Measurements from ENCODE around the gene DLX2.
"Not testable (repeated sequence)": the region's sequence is repeated elsewhere in the genome, so short reads cannot be mapped to it uniquely, and the experiment has no call there.

DLX2 gene

GRCh38 chr2:172072303-172072702 is 30.4 kb downstream of the DLX2 start:
- in situ Hi-C loops (cut with HindIII; ENCODE audit: low pct_ligation_motif_present, low pct_unique_long_range_greater_than_20kb, low sequenced_read_pairs), result no loop called here
- DNase-seq, result no peak

- DNase-seq, result no peak
- in situ Hi-C loops (cut with HindIII; ENCODE audit: low pct_ligation_motif_present, low pct_unique_long_range_greater_than_20kb, low sequenced_read_pairs), result no loop called here
Measured at GRCh38 chr2:172070936-172071335, 31.8 kb downstream of the DLX2 start.

- in situ Hi-C loops (cut with HindIII; ENCODE audit: low pct_ligation_motif_present, low pct_unique_long_range_greater_than_20kb, low sequenced_read_pairs); DNase-seq: not testable (repeated sequence)
Measured at GRCh38 chr2:172067905-172068304, 34.8 kb downstream of the DLX2 start.

- DNase-seq, result no peak
- in situ Hi-C loops (cut with HindIII; ENCODE audit: low pct_ligation_motif_present, low pct_unique_long_range_greater_than_20kb, low sequenced_read_pairs), result no loop called here
Measured at GRCh38 chr2:172066394-172066886, 36.3 kb downstream of the DLX2 start.

GRCh38 chr2:172065111-172065510 is 37.6 kb downstream of the DLX2 start:
- in situ Hi-C loops (cut with HindIII; ENCODE audit: low pct_ligation_motif_present, low pct_unique_long_range_greater_than_20kb, low sequenced_read_pairs), result no loop called here
- DNase-seq, result no peak

- DNase-seq, result no peak
- in situ Hi-C loops (cut with HindIII; ENCODE audit: low pct_ligation_motif_present, low pct_unique_long_range_greater_than_20kb, low sequenced_read_pairs), result no loop called here
Measured at GRCh38 chr2:172063446-172063845, 39.3 kb downstream of the DLX2 start.

GRCh38 chr2:172062402-172063004 is 40.2 kb downstream of the DLX2 start:
- in situ Hi-C loops (cut with HindIII; ENCODE audit: low pct_ligation_motif_present, low pct_unique_long_range_greater_than_20kb, low sequenced_read_pairs), result no loop called here
- no peak for DNase-seq

- in situ Hi-C loops (cut with HindIII; ENCODE audit: low pct_ligation_motif_present, low pct_unique_long_range_greater_than_20kb, low sequenced_read_pairs); DNase-seq: not testable (repeated sequence)
Measured at GRCh38 chr2:172060118-172060517, 42.6 kb downstream of the DLX2 start.

GRCh38 chr2:172058660-172059059 is 44.0 kb downstream of the DLX2 start:
- no peak for DNase-seq

GRCh38 chr2:172056293-172056692 is 46.4 kb downstream of the DLX2 start:
- in situ Hi-C loops (cut with HindIII; ENCODE audit: low pct_ligation_motif_present, low pct_unique_long_range_greater_than_20kb, low sequenced_read_pairs), result no loop called here
- DNase-seq, result no peak

More at GRCh38 chr2:172058660-172059059, 44.0 kb downstream of the DLX2 start:
- in situ Hi-C loops (cut with HindIII; ENCODE audit: low pct_ligation_motif_present, low pct_unique_long_range_greater_than_20kb, low sequenced_read_pairs), result no loop called here

GRCh38 chr2:172053486-172053885 is 49.2 kb downstream of the DLX2 start:
- in situ Hi-C loops (cut with HindIII; ENCODE audit: low pct_ligation_motif_present, low pct_unique_long_range_greater_than_20kb, low sequenced_read_pairs), result no loop called here
- DNase-seq, result no peak

GRCh38 chr2:172052000-172052983 is 50.4 kb downstream of the DLX2 start:
- DNase-seq, result no peak
- in situ Hi-C loops (cut with HindIII; ENCODE audit: low pct_ligation_motif_present, low pct_unique_long_range_greater_than_20kb, low sequenced_read_pairs), result no loop called here

- in situ Hi-C loops (cut with HindIII; ENCODE audit: low pct_ligation_motif_present, low pct_unique_long_range_greater_than_20kb, low sequenced_read_pairs), result no loop called here
- no peak for DNase-seq
Measured at GRCh38 chr2:172050479-172051125, 52.1 kb downstream of the DLX2 start.

- in situ Hi-C loops (cut with HindIII; ENCODE audit: low pct_ligation_motif_present, low pct_unique_long_range_greater_than_20kb, low sequenced_read_pairs), result no loop called here
- no peak for DNase-seq
Measured at GRCh38 chr2:172049567-172050120, 53.1 kb downstream of the DLX2 start.

Data from ACHN (cell line).